HG02798 (cell line): Measurements from ENCODE around the gene NPHP4.

ENCODE experiments used
- ATAC-seq: cut with Tn5 transposase; IDR thresholded peaks from one replicate; pipeline ENCODE4 v1.9.1; 2021; ENCODE audit warnings: mild to moderate bottlenecking; ENCODE audit not compliant: unreplicated experiment, poor library complexity

The NPHP4 gene

GRCh38 chr1:5992026-5992813, at the start of gene NPHP4:
TSS of gene NPHP4 (minus strand) at chr1:5992425. CDS start at chr1:5986289, 6,136 bp downstream.
- ATAC-seq, result peak; percentile 91

DNA sequence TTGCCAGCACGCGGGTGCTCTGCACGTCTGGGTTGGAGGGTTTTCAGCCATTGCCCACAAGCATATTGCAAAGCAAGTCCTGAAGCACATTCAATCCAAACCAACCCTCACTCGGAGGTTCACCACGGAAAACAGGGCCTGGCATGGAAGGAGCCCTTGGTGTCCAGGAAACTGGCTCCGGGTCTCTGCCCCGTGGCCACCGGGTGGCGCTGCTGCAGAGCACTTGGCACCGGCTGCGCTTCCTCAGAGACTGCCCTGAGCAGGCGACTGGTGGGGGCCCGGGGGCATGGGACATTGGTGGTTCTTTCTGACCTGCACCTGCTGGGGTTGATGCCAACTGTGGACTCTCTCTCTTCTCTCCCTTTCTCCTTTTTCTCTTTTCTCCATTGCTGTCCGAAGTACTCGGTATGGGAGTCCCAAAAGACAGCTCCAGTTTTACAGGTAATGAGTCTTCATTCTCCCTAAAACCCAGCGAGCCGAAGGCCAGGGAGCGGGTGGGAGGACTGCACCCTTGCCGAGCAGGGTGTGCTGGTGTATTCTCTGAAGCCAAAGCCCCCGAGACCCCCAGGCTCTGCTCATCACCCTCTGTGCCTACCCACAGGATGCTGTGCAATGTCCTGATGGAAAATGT, 49.3 kb upstream of the NPHP4 start:
- ATAC-seq, result no peak

DNA sequence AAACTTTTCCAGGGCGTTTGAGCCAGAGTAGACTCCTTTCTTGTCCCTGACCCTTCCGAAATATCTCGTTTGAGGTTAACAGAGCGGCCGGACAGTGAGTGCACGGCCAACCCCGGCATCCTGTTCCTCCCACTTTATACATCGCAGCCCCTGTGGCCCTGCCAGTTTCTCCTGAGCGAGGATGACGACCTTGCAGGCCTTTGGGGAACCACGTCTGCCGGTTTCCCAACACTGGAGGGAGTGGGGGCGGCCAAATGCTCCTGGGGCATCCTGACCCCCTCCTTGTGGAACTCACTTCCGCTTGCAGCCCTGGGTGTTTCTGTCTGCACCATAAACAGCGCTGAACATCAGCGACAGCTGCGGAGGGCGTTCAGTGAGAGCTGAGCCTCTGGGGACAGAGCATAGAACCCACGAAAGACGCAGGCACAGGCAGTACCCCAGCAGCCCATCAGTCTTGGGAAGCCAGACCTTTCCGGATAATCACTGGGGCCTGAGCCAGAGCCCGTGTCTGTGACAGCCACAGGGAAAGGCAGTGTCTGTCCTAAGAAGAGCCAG, 48.7 kb upstream of the NPHP4 start:
- no peak for ATAC-seq

DNA sequence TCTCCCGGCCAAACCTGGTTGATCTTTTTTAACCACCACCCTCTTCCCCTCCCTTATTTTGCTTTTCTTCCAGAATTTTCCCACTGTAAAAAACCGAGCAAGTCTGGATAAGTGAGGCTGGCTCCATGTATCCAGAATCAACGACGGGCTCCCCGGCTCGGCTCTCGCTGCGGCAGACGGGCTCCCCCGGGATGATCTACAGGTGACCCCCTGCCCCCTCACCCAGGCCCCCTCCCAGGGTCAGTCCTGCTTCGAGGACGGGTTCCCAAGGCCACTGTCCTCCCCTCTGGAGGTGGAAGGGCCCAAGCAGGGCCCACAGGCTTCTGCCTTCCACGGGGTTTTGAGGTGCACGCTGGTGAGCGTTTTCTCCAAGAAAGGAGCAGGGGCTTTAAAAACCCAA, 48.2 kb upstream of the NPHP4 start:
- no peak for ATAC-seq

GRCh38 chr1:6039031-6039430, 46.8 kb upstream of the NPHP4 start:
- ATAC-seq, result no peak

DNA sequence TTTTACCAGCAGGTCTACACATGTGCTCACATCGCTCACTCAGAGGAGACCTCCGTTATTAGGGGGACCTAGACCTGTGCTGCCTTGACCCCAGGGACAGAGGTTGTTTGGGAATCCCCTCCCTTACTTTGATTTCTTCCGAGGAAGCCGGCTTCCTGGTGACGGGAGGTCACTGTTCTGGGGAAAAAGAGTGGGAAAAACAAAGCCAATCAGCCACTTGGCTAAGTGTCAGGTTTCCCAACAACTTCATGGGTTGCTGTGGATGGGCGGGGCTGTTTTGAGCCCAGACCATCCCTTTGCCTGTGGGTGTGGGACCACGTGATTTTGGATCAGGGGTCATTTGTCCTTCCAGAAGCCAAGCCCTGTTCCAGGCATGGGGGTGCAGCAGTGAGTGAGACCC, 46.4 kb upstream of the NPHP4 start:
- ATAC-seq, result no peak

GRCh38 chr1:6037338-6037762, 45.1 kb upstream of the NPHP4 start:
- ATAC-seq, result no peak

DNA sequence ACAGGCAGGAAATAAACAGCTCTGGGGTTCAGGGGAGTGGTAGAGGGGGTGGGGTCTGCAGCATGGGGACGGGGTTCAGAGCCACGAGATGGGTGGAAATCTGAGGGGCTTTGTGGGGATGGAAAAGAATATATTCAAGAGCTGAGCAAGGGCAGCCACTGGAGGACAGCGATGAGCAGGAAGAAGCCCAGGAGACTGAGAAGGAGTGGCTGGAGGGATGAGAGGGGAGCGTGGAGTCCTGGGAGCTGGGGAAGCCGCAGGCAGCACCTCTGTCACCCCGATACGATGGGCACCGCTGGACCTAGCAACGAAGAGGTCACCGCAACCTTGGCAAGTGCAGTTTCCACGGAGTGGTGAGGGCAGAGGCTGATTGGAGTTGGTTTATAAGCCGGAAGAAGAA, 43.5 kb upstream of the NPHP4 start:
- no peak for ATAC-seq

- no peak for ATAC-seq
These were observed 43.1 kb upstream of the NPHP4 start for GRCh38 chr1:6035303-6035702.

- no peak for ATAC-seq
These were observed 42.5 kb upstream of the NPHP4 start for GRCh38 chr1:6034750-6035096.

- ATAC-seq, result no peak
These were observed 41.9 kb upstream of the NPHP4 start for GRCh38 chr1:6033986-6034749.

DNA sequence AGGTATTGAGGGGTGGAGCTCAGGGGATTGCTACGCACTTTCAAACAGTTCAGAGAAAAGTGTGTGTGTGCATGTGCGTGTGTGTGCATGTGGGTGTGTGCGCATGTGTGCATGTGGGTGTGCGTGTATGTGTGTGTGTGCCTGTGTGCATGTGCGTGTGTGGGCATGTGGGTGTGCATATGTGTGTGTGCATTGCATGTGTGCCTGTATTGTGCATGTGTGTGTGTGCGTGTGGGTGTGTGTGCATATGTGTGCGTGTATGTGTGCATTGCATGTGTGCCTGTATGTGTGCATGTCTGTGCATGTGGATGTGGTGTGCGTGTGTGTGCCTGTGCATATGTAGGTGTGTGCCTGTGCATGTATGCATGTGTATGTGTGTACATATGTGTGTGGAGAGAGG, 40.9 kb upstream of the NPHP4 start:
- no peak for ATAC-seq

DNA sequence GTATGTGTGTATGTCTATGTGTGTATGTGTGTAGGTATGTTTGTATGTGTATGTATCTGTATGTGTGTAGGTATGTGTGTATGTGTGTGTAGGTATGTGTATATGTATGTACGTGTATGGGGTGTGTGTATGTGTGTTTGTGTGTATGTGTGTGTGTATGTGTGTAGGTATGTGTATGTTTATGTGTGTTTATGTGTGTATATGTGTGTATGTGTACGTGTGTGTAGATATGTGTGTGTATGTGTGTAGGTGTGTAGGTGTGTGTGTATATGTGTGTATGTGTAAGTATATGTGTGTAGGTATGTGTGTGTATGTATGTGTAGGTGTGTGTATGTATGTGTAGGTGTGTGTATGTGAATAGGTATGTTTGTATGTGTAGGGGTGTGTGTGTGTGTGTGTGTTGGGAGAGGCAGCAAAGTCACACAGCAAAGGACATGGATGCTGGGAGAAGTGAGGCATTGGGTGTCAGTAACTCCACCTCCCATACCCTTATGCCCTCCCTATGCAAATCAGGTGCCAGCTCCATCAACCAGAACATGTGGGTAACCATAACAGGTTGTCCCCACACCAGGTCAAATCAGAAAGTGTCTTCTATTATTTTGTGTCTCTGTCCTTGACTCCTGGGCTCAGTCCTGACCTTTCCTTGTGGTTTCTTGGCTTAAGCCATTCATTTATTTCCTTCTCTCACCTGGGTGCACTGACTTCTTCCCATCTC, 38.5 kb upstream of the NPHP4 start:
- ATAC-seq, result no peak

GRCh38 chr1:6030132-6030531, 37.9 kb upstream of the NPHP4 start:
- no peak for ATAC-seq

- ATAC-seq, result no peak
These were observed 37.1 kb upstream of the NPHP4 start for GRCh38 chr1:6029351-6029750.

DNA sequence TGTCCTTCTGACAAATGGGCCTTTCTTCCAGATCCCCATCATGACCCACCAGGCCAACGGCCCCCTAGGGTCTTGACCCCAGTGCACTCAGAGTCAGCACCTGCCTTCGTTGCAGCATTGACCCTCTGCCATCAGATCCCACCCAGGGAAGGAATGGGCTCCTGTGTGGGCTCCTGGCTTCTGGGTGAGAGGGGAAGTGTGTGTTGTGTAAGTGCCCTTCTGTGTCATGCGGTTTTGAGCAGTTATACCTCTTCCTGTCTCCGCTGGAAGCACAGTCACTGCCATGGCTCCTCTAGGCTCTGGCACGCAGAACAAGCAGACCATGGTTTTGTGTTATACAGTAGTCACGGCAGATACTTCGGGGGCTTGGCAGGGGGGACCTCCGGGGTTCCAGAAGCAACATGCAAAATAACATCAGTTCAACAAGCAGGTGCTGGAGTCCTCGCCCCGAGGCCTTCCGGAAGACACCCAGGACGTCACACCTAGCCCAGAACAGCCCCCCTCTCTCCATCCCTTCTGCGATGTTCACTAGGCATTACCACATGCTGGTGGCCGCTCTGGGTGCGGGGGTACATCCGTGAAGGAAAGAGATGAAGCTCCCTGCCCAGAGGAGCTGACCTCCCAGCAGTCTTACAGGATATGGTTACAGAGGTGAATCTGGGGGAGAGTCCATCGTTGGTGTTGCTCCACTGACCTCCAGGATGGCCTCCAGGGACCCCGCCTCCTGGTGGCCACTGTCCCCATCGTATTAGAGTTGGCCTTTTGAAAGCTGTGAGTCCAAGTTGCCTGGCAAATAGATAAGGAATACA, 36.0 kb upstream of the NPHP4 start:
- no peak for ATAC-seq

- ATAC-seq, result no peak
These were observed 35.4 kb upstream of the NPHP4 start for GRCh38 chr1:6027591-6027990.

DNA sequence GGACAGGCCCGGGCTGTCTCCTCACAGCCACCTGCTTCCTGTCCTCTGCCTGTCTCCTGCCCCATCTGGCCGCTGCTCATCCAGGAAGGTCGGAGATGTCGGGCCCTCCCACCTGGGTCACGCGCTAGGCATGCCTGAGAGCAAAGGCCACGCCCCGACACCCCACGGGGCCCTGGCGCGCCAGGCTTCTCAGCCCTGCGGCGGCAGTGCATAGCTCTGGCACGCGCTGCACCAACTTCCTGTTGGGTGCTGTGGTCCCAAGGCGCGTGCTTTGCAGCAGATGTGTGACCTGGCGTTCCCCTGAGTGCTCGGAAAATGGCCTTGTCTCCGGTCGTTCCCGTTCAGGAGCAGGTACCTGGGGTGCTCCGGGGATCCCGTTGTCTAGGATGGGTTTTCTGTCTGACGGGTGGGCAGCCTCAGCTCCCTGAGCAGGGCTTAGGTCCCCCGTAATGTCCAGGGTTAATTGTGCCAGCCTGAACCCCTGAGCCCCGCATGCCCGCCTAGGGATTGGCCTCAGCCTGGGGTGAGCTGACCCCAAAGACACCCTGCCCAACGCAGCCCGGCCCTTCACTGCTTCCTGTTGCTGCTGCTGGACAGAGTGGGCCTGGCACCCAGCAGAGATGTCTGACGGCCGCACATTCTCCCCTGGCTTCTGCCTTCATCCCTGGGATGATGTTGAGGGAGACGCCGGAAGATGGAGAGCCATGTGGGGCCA, 34.0 kb upstream of the NPHP4 start:
- peak; percentile 89 for ATAC-seq
